HG03378 (cell line): ENCODE measurements around the gene CELF5.
"Not testable (repeated sequence)": the region's sequence is repeated elsewhere in the genome, so short reads cannot be mapped to it uniquely, and the experiment has no call there.

Source experiments
- ATAC-seq: cut with Tn5 transposase; IDR thresholded peaks from one replicate; pipeline ENCODE4 v1.9.1; 2021; ENCODE audit warnings: mild to moderate bottlenecking, moderate library complexity; ENCODE audit not compliant: unreplicated experiment

The CELF5 gene

GRCh38 chr19:3289971-3290569 lies 65.6 kb downstream of the CELF5 start:
- ATAC-seq = no peak

GRCh38 chr19:3290858-3291257 lies 66.4 kb downstream of the CELF5 start:
- not testable (repeated sequence) for ATAC-seq

- no peak for ATAC-seq
These were observed 67.2 kb downstream of the CELF5 start for GRCh38 chr19:3291644-3292043.

- ATAC-seq = no peak
These were observed 68.6 kb downstream of the CELF5 start for GRCh38 chr19:3292958-3293529.

GRCh38 chr19:3293560-3293959 lies 69.1 kb downstream of the CELF5 start:
- ATAC-seq = no peak

GRCh38 chr19:3294080-3294850 lies 69.8 kb downstream of the CELF5 start:
- ATAC-seq = no peak

- no peak for ATAC-seq
These were observed 71.1 kb downstream of the CELF5 start for GRCh38 chr19:3295581-3295980.

- no peak for ATAC-seq
These were observed 71.6 kb downstream of the CELF5 start for GRCh38 chr19:3296034-3296433.

- no peak for ATAC-seq
These were observed 72.0 kb downstream of the CELF5 start for GRCh38 chr19:3296446-3296845.

GRCh38 chr19:3298853-3299449 lies 74.5 kb downstream of the CELF5 start:
- no peak for ATAC-seq

- not testable (repeated sequence) for ATAC-seq
These were observed 76.1 kb downstream of the CELF5 start for GRCh38 chr19:3300566-3300965.

- ATAC-seq = no peak
These were observed 78.3 kb downstream of the CELF5 start for GRCh38 chr19:3302755-3303154.

GRCh38 chr19:3304871-3305423 lies 80.5 kb downstream of the CELF5 start:
- no peak for ATAC-seq

GRCh38 chr19:3309724-3310123 lies 85.3 kb downstream of the CELF5 start:
- ATAC-seq = no peak

GRCh38 chr19:3310280-3310679 lies 85.8 kb downstream of the CELF5 start:
- ATAC-seq = no peak

- no peak for ATAC-seq
These were observed 86.2 kb downstream of the CELF5 start for GRCh38 chr19:3310711-3311110.

GRCh38 chr19:3313199-3313575 lies 88.7 kb downstream of the CELF5 start:
- ATAC-seq = no peak

- no peak for ATAC-seq
These were observed 90.7 kb downstream of the CELF5 start for GRCh38 chr19:3314962-3315675.

- no peak for ATAC-seq
These were observed 91.2 kb downstream of the CELF5 start for GRCh38 chr19:3315676-3315973.

- ATAC-seq = no peak
These were observed 91.7 kb downstream of the CELF5 start for GRCh38 chr19:3316132-3316648.

GRCh38 chr19:3316659-3317207 lies 92.3 kb downstream of the CELF5 start:
- ATAC-seq = no peak
